Neutrophil (primary cell): ENCODE results near the gene ETV3L.
A peak's percentile ranks its signal among the peaks of the same experiment; 100 is the strongest.

Experiments
- H3K27ac ChIP-seq: fragments of 200-600 bp; sonication (generic); 2 replicates; pipeline ENCODE4 v1.5.1; 2016; ENCODE audit warnings: mild to moderate bottlenecking, moderate library complexity
- H3K27me3 ChIP-seq: fragments of 200-600 bp; sonication (generic); 2 replicates; pipeline ENCODE4 v1.6.0; 2016; ENCODE audit warnings: mild to moderate bottlenecking
- H3K36me3 ChIP-seq: fragments of 200-600 bp; sonication (generic); 2 replicates; pipeline ENCODE4 v1.5.1; 2017
- H3K4me1 ChIP-seq, 2 experiments: fragments of 200-600 bp in 1 of 2; sonication (generic) in 1 of 2; 1 replicate in 1 of 2; 2 replicates in 1 of 2; pipeline versions ENCODE4 v1.5.1 to v1.6.1; 2013 to 2016; ENCODE audit warnings: low read depth in 1 of 2, low read length in 1 of 2, mild to moderate bottlenecking in 1 of 2, moderate library complexity in 1 of 2; ENCODE audit not compliant: control insufficient read depth in 1 of 2, insufficient read depth in 1 of 2
- H3K4me3 ChIP-seq, 2 experiments: fragments of 200-600 bp in 1 of 2; sonication (generic) in 1 of 2; 1 replicate in 1 of 2; 2 replicates in 1 of 2; pipeline ENCODE4 v1.5.1; 2013 to 2016; ENCODE audit warnings: low read depth in 1 of 2, low read length in 1 of 2, mild to moderate bottlenecking in 1 of 2, moderate library complexity in 1 of 2
- H3K9me3 ChIP-seq: fragments of 200-600 bp; sonication (generic); 2 replicates; pipeline ENCODE4 v1.5.1; 2016
- CTCF ChIP-seq: fragments of 200-600 bp; sonication (generic); IDR thresholded peaks from 2 replicates; pipeline ENCODE4 v1.5.1; 2016; ENCODE audit warnings: antibody characterized with exemption

ETV3L gene

GRCh38 chr1:157045250-157046218 lies 54.1 kb downstream of the ETV3L start, which contains the start of gene ARHGEF11:
ARHGEF11 (minus strand) TSS chr1:157045742; CDS start chr1:157044330, 1,412 bp downstream.
- H3K27me3 ChIP-seq: peaks cover 73% of the 10 kb centered on the region
- TF ChIP-seq CTCF: no peak
- peaks cover 11 to 16% of the 10 kb centered on the region in 2 experiments for H3K4me1 ChIP-seq
- H3K36me3 ChIP-seq: no peaks in the 10 kb centered on the region
- no peaks in the 10 kb centered on the region for H3K9me3 ChIP-seq
- H3K27ac ChIP-seq: peak within 1 kb of the TSS; percentile 36
- H3K4me3 ChIP-seq: peak within 1 kb of the TSS; percentile 67 to 70

GRCh38 chr1:157044326-157044725 lies 55.3 kb downstream of the ETV3L start:
- no peak overlapping the region for H3K27ac ChIP-seq

GRCh38 chr1:157043685-157044084 lies 55.9 kb downstream of the ETV3L start:
- Histone ChIP-seq H3K36me3 (no peaks in the 10 kb centered on the region), H3K27ac (no peak overlapping the region), H3K4me3 (no peak overlapping the region), H3K27me3 (peaks cover 57% of the 10 kb centered on the region), H3K4me1 (peaks cover 11 to 16% of the 10 kb centered on the region in 2 experiments), H3K9me3 (no peaks in the 10 kb centered on the region)
- TF ChIP-seq CTCF: no peak

More at GRCh38 chr1:157044326-157044725, 55.3 kb downstream of the ETV3L start:
- H3K36me3 ChIP-seq: no peaks in the 10 kb centered on the region
- H3K9me3 ChIP-seq: no peaks in the 10 kb centered on the region
- TF ChIP-seq CTCF: no peak
- peaks cover 61% of the 10 kb centered on the region for H3K27me3 ChIP-seq
- H3K4me1 ChIP-seq: peaks cover 11 to 16% of the 10 kb centered on the region in 2 experiments
- no peak overlapping the region for H3K4me3 ChIP-seq

- peaks cover 11 to 16% of the 10 kb centered on the region in 2 experiments for H3K4me1 ChIP-seq
- no peak overlapping the region for H3K4me3 ChIP-seq
- H3K27me3 ChIP-seq: peaks cover 48% of the 10 kb centered on the region
- no peak overlapping the region for H3K27ac ChIP-seq
- no peak for TF ChIP-seq CTCF
- no peaks in the 10 kb centered on the region for H3K36me3 ChIP-seq
- no peaks in the 10 kb centered on the region for H3K9me3 ChIP-seq
Observed at GRCh38 chr1:157042846-157043245, 56.8 kb downstream of the ETV3L start.
